Large intestine (tissue), 12 donors: Measurements from ENCODE around the gene POP5. TPM values are rescaled to one million over a fixed set of nuclear protein-coding genes. Genes with fewer than 3 reads are reported as not detected.
"Not testable (repeated sequence)": the region's sequence is repeated elsewhere in the genome, so short reads cannot be mapped to it uniquely, and the experiment has no call there.

ENCODE experiments used
- DNase-seq, 2 donors: peaks; one replicate each; pipeline versions ENCODE4 v3.0.0 to v3.0.0-alpha.2; 2013
- H3K27ac ChIP-seq: one replicate; pipeline ENCODE4 v1.5.1; 2013; ENCODE audit warnings: low read length
- H3K27me3 ChIP-seq: 2 replicates; pipeline ENCODE4 v1.6.1; 2013; ENCODE audit warnings: low read length; ENCODE audit not compliant: control insufficient read depth, insufficient read depth
- H3K36me3 ChIP-seq: 2 replicates; pipeline ENCODE4 v1.6.1; 2013; ENCODE audit warnings: low read length; ENCODE audit not compliant: control insufficient read depth, insufficient read depth
- H3K4me1 ChIP-seq: one replicate; pipeline ENCODE4 v1.6.1; 2013; ENCODE audit warnings: low read length; ENCODE audit not compliant: control insufficient read depth, insufficient read depth
- H3K4me3 ChIP-seq: one replicate; pipeline ENCODE4 v1.5.1; 2013; ENCODE audit warnings: low read length
- H3K9me3 ChIP-seq: one replicate; pipeline ENCODE4 v1.6.1; 2013; ENCODE audit warnings: mild to moderate bottlenecking, low read depth, low read length, moderate library complexity; ENCODE audit not compliant: control insufficient read depth
- WGBS: methylation state at CpG from one replicate; pipeline ENCODE4 v1.1.5; 2013; ENCODE audit warnings: low lambda C conversion rate; ENCODE audit not compliant: insufficient coverage; 5-methylcytosine and 5-hydroxymethylcytosine counted together
- long read RNA-seq, 11 donors: transcript quantifications; one replicate each; lab custom pipeline, GENCODE V29; 2026
- polyA plus RNA-seq: library from polyadenylated mRNA; unstranded; fragments of 120-200 nt; gene quantifications from one replicate; pipeline ENCODE4 v1.2.1, GENCODE V29; 2013

Gene POP5
- polyA plus RNA-seq, result 57.1 TPM
- long read RNA-seq, donor 1, transcript POP5-202 (5 exons, 801 nt), result major isoform, 9 of 19 reads
- long read RNA-seq, donor 1, partial matches to known transcripts, result 0 of 19 reads
- long read RNA-seq, donor 1, other reads (novel, unspliced or antisense), result 0 of 19 reads
- long read RNA-seq, donor 2, transcript POP5-202 (5 exons, 801 nt), result major isoform, 13 of 26 reads
- long read RNA-seq, donor 2, partial matches to known transcripts, result 0 of 26 reads
- long read RNA-seq, donor 2, other reads (novel, unspliced or antisense), result 0 of 26 reads
- long read RNA-seq, donor 3, result 0 reads
- long read RNA-seq, donor 4, partial matches to known transcripts, result 0 of 3 reads
- long read RNA-seq, donor 4, other reads (novel, unspliced or antisense), result 0 of 3 reads
- long read RNA-seq, donor 5, partial matches to known transcripts, result 0 of 11 reads
- long read RNA-seq, donor 5, other reads (novel, unspliced or antisense), result 0 of 11 reads
- long read RNA-seq, donor 6, transcript POP5-202 (5 exons, 801 nt), result major isoform, 10 of 29 reads
- long read RNA-seq, donor 6, transcript POP5-207 (1 exons, 578 nt), result minor isoform, 6 of 29 reads
- long read RNA-seq, donor 6, partial matches to known transcripts, result 0 of 29 reads
- long read RNA-seq, donor 6, other reads (novel, unspliced or antisense), result 0 of 29 reads
- long read RNA-seq, donor 7, transcript POP5-202 (5 exons, 801 nt), result major isoform, 11 of 17 reads
- long read RNA-seq, donor 7, partial matches to known transcripts, result 0 of 17 reads
- long read RNA-seq, donor 7, other reads (novel, unspliced or antisense), result 0 of 17 reads
- long read RNA-seq, donor 8, transcript POP5-202 (5 exons, 801 nt), result major isoform, 17 of 34 reads
- long read RNA-seq, donor 8, transcript POP5-207 (1 exons, 578 nt), result minor isoform, 7 of 34 reads
- long read RNA-seq, donor 8, partial matches to known transcripts, result 0 of 34 reads
- long read RNA-seq, donor 8, other reads (novel, unspliced or antisense), result 0 of 34 reads
- long read RNA-seq, donor 9, transcript POP5-202 (5 exons, 801 nt), result major isoform, 11 of 25 reads
- long read RNA-seq, donor 9, transcript POP5-207 (1 exons, 578 nt), result minor isoform, 6 of 25 reads
- long read RNA-seq, donor 9, partial matches to known transcripts, result 0 of 25 reads
- long read RNA-seq, donor 9, other reads (novel, unspliced or antisense), result 0 of 25 reads
- long read RNA-seq, donor 10, transcript POP5-207 (1 exons, 578 nt), result minor isoform, 7 of 29 reads
- long read RNA-seq, donor 10, transcript POP5-202 (5 exons, 801 nt), result major isoform, 12 of 29 reads
- long read RNA-seq, donor 10, partial matches to known transcripts, result 0 of 29 reads
- long read RNA-seq, donor 10, other reads (novel, unspliced or antisense), result 0 of 29 reads
- long read RNA-seq, donor 11, transcript POP5-202 (5 exons, 801 nt), result major isoform, 5 of 14 reads
- long read RNA-seq, donor 11, partial matches to known transcripts, result 0 of 14 reads
- long read RNA-seq, donor 11, other reads (novel, unspliced or antisense), result 0 of 14 reads

- DNase-seq, result peak; percentile 98
- H3K4me1 ChIP-seq, result peaks cover 6% of the 10 kb centered on the region
- WGBS, result no CpG with 5 or more reads among the region's 56 CpGs
Measured at GRCh38 chr12:120580787-120581723, at the start of gene POP5. POP5 (minus strand) TSS chr12:120581402; CDS start chr12:120581362, 40 bp downstream.

GRCh38 chr12:120630104-120630892 is 49.1 kb upstream of the POP5 start:
- Histone ChIP-seq H3K27me3 (no peaks in the 10 kb centered on the region), H3K27ac (no peak overlapping the region), H3K4me3 (no peak overlapping the region), H3K36me3 (no peaks in the 10 kb centered on the region), H3K4me1 (no peaks in the 10 kb centered on the region), H3K9me3 (no peaks in the 10 kb centered on the region)
- no peak for DNase-seq
- WGBS, result 89% methylated on average over 3 of the region's 15 CpGs

More at GRCh38 chr12:120580787-120581723, at the start of gene POP5:
- peaks cover 34% of the 10 kb centered on the region for H3K36me3 ChIP-seq
- H3K27ac ChIP-seq, result peak within 1 kb of the TSS; percentile 4
- peak within 1 kb of the TSS; percentile 88 for H3K4me3 ChIP-seq
- H3K9me3 ChIP-seq, result peaks cover 2% of the 10 kb centered on the region
- H3K27me3 ChIP-seq, result peaks cover 22% of the 10 kb centered on the region

- peak in 1 of 2 donors; percentile 30 for DNase-seq
- Histone ChIP-seq H3K9me3 (no peaks in the 10 kb centered on the region), H3K4me1 (no peaks in the 10 kb centered on the region)
Measured at GRCh38 chr12:120628919-120629318, 47.7 kb upstream of the POP5 start.

GRCh38 chr12:120625557-120626419 is 44.6 kb upstream of the POP5 start:
- no peaks in the 10 kb centered on the region for H3K4me1 ChIP-seq
- H3K27me3 ChIP-seq, result no peaks in the 10 kb centered on the region
- no peaks in the 10 kb centered on the region for H3K9me3 ChIP-seq
- no peak for DNase-seq
- WGBS, result no CpG with 5 or more reads among the region's 26 CpGs
- no peaks in the 10 kb centered on the region for H3K36me3 ChIP-seq
- no peak overlapping the region for H3K4me3 ChIP-seq
- H3K27ac ChIP-seq, result no peak overlapping the region

More at GRCh38 chr12:120628919-120629318, 47.7 kb upstream of the POP5 start:
- Histone ChIP-seq H3K27ac (no peak overlapping the region), H3K4me3 (no peak overlapping the region), H3K27me3 (no peaks in the 10 kb centered on the region), H3K36me3 (no peaks in the 10 kb centered on the region)
- WGBS, result no CpG with 5 or more reads among the region's 4 CpGs

- Histone ChIP-seq H3K27ac (no peak overlapping the region), H3K4me3 (no peak overlapping the region), H3K27me3 (peaks cover 11% of the 10 kb centered on the region), H3K36me3 (no peaks in the 10 kb centered on the region), H3K9me3 (no peaks in the 10 kb centered on the region), H3K4me1 (no peaks in the 10 kb centered on the region)
- no CpG with 5 or more reads among the region's 2 CpGs for WGBS
- peak; percentile 14 to 67 for DNase-seq
Measured at GRCh38 chr12:120620624-120621023, 39.4 kb upstream of the POP5 start.

- H3K27ac ChIP-seq, result no peak overlapping the region
- no peaks in the 10 kb centered on the region for H3K4me1 ChIP-seq
- WGBS, result no CpG with 5 or more reads among the region's 8 CpGs
- H3K36me3 ChIP-seq, result no peaks in the 10 kb centered on the region
- H3K4me3 ChIP-seq, result no peak overlapping the region
- H3K27me3 ChIP-seq, result peaks cover 11% of the 10 kb centered on the region
- H3K9me3 ChIP-seq, result no peaks in the 10 kb centered on the region
- no peak for DNase-seq
Measured at GRCh38 chr12:120618954-120619615, 37.9 kb upstream of the POP5 start.

- H3K36me3 ChIP-seq, DNase-seq: not testable (repeated sequence)
- no CpG with 5 or more reads among the region's 4 CpGs for WGBS
Measured at GRCh38 chr12:120617767-120618166, 36.6 kb upstream of the POP5 start.

GRCh38 chr12:120617193-120617592 is 36.0 kb upstream of the POP5 start:
- not testable (repeated sequence) for H3K27ac ChIP-seq, H3K9me3 ChIP-seq
- WGBS, result no CpG with 5 or more reads among the region's 3 CpGs

More at GRCh38 chr12:120617767-120618166, 36.6 kb upstream of the POP5 start:
- H3K9me3 ChIP-seq, H3K4me3 ChIP-seq, H3K4me1 ChIP-seq, H3K27ac ChIP-seq: not testable (repeated sequence)
- H3K27me3 ChIP-seq, result peaks cover 11% of the 10 kb centered on the region

More at GRCh38 chr12:120617193-120617592, 36.0 kb upstream of the POP5 start:
- not testable (repeated sequence) for H3K4me3 ChIP-seq, H3K36me3 ChIP-seq, H3K4me1 ChIP-seq, DNase-seq
- peaks cover 11% of the 10 kb centered on the region for H3K27me3 ChIP-seq
